Stimulated activated CD8-positive, alpha-beta memory T cell treated with anti-CD3 and anti-CD28 coated beads, Interleukin-15, amount 100 ng/mL, for 24 hours (primary cell): Measurements from ENCODE around the gene BTBD2.

Experiments
- DNase-seq: peaks from one replicate; pipeline ENCODE4 v3.0.0-alpha.2; 2020; ENCODE audit warnings: low read depth

The BTBD2 gene

GRCh38 chr19:1985588-1986356 is 29.7 kb downstream of the BTBD2 start:
- DNase-seq, result no peak

DNA sequence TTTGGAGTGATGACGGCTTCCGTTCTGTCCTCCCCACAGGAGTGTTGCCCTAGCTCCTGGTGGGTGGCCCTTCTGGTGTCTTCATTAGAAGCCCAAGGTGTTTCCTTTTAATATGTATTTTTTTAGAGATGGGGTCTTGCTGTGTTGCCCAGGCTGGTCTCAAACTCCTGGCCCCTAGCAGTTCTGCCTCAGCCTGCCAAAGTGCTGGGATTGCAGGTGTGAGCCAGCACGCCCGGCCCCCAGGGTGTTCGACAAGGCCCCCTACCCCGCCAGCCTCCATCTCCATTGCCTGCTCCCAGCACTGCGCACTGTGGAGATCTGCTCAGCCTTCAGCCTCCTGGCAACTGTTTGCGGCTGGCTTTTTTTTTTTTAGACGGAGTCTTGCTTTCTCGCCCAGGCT is 31.2 kb downstream of the BTBD2 start:
- DNase-seq, result no peak

DNA sequence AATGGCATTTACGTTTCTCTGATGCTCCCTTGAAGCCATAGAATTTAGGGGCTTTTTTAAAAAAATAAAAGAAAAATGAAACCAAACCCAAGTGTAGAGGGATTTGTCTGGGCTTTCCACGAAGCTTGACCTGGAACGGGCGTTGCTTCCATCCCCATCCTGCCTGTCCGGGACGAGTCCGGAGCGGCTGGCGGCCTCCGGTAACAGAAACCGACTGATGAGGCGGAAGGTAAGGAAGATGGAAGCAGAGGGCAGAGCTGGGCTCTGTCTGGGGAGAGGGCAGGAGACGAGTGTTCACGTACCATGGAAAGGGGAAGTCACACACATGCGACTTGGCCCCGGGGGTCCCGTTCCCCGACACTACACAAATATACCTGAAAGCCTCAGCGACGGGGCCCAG is 34.3 kb downstream of the BTBD2 start:
- DNase-seq, result no peak

GRCh38 chr19:1980809-1981181 is 34.7 kb downstream of the BTBD2 start:
- no peak for DNase-seq

DNA sequence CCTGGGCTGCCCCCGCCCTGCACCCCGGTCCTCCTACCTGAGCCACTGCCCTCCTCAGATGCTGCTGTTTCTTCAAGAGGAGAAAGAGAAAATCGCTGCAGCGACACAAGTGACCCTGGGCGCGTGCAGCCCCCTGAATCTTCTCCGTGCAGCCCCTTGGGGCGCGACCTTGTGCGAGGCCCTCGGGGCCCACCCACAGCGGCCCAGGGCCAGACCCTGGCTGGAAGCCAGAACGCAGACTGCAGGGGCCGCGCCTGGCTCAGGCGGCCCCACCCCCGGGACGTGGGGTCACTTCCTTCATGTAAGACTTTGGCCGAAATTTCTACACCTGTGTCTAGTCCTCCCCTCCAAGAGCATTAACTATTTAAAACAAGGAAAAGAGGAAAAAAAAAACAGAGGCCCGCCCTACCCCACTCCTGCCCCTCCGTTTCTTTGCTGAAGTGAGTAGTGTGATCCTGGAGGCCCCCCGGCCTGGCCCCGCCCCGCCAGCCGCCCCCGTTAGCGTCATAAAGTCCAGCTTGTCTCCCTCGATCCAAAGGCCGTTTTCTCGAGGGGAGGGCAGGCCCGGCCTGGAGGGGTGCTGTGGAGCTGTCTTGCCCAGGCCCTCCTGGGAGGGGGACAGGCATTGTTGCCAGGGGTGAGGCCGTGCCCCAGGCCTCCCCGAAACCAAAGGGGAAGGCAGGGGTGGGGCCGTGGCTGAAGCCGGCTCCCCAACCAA is 35.3 kb downstream of the BTBD2 start:
- DNase-seq, result no peak

GRCh38 chr19:1979642-1980041 is 35.9 kb downstream of the BTBD2 start:
- DNase-seq, result no peak

DNA sequence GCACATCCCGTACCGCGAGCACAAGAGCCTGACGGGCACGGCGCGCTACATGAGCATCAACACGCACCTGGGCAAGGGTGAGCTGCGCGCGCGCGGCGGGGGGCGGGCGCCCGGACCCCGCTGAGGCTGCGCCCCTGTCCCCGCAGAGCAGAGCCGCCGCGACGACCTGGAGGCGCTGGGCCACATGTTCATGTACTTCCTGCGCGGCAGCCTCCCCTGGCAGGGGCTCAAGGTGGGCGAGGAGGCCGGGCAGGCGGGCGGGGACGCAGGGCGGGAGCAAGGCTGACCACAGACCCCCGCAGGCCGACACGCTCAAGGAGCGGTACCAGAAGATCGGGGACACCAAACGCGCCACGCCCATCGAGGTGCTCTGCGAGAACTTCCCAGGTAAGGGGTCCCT is 36.5 kb downstream of the BTBD2 start:
- no peak for DNase-seq

GRCh38 chr19:1978346-1978894 is 37.1 kb downstream of the BTBD2 start:
- no peak for DNase-seq

DNA sequence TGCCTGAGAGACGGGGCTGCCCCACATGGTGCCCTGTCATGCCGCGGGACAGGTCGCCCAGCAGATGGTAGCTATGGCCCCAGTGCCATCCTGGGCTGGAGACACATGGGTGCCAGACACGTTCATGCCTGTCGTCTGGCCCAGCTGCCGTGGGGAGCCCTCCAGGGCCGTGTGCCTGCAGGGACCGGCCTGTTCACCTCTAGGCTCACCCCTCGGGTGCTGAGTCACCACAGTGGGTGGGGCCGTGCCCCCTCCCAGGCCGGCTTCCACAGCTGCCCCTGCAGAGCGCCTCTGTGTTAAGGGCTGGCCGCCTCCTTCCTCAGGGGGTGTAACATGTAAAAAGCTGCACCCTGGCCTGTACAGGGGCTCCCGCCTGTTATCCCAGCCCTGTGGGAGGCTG is 38.4 kb downstream of the BTBD2 start:
- DNase-seq, result no peak

- DNase-seq, result no peak
Observed at GRCh38 chr19:1975162-1975480, 40.4 kb downstream of the BTBD2 start.

GRCh38 chr19:1974381-1975161 is 40.9 kb downstream of the BTBD2 start:
- no peak for DNase-seq

DNA sequence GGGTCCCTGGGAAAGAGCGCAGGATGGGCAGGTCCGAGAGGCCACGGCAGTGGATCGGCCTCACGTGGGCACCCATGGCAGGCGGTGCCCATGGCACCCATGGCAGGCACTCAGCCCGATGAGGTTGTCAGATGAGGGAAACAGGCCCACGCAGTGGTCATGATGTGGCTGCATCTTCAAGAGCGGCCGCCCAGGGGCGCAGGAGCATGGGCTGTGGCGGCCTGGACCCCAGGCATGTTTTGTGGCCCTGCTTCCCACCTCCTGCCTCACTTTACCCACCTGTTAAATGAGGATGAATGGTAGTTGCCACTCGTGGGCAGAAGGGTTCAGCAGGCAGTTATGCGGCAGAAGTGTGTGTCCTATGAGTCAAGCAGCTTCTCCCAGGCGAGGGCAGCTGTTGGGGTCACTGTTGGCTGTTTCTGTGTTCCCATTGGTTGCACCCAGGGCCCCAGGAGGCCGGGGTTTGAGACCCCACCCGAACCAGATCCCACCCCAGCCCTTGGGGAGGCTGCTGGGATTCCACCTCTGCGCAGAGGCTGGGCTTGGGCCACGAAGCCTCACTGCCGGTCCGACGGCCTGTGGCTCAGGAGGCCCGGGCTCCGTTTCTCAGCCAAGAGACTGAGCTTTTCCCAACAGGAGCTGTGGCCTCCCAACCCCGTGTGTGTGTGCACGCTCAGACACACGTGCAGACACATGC is 44.6 kb downstream of the BTBD2 start:
- DNase-seq, result no peak

DNA sequence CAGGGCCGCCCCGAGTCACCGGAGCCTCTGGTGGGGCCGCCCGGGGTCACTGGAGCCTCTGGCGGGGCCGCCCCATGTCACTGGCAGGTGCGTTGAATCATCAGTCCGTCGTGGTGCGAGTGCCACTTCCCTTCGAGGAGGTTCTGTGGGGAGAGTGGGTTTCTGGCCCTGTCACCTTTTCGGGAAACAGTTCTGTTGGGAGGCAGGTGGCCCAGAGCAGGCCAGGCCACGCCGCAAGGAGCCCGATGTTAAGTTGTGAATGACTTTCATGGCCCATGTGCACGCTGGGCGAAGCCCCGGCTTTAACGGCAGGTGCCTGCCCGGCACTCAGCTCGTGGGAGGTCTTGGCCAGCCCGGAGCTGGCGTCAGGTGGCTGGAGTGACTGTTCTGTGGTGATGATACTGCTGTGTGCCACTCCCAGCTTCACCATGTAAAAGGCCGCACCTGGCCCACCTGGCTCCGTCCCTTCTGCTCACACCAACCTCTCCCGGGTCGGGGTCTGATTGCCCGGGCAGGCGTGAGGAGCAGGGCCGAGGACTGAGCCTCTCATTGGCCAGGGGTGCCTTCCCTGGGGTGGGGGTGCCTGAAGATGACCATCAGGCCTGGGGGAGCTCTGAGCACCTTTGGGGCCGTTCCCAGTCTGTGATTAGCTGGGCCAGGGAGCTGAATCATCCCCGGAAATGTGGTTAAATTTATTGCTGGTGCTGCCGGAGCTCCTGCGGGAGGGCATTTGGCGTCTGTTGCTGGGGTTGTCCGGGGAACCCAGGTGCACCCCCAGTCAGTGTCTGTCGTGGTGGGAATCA is 45.3 kb downstream of the BTBD2 start:
- no peak for DNase-seq

- DNase-seq, result no peak
Observed at GRCh38 chr19:1969176-1970002, 46.1 kb downstream of the BTBD2 start.

DNA sequence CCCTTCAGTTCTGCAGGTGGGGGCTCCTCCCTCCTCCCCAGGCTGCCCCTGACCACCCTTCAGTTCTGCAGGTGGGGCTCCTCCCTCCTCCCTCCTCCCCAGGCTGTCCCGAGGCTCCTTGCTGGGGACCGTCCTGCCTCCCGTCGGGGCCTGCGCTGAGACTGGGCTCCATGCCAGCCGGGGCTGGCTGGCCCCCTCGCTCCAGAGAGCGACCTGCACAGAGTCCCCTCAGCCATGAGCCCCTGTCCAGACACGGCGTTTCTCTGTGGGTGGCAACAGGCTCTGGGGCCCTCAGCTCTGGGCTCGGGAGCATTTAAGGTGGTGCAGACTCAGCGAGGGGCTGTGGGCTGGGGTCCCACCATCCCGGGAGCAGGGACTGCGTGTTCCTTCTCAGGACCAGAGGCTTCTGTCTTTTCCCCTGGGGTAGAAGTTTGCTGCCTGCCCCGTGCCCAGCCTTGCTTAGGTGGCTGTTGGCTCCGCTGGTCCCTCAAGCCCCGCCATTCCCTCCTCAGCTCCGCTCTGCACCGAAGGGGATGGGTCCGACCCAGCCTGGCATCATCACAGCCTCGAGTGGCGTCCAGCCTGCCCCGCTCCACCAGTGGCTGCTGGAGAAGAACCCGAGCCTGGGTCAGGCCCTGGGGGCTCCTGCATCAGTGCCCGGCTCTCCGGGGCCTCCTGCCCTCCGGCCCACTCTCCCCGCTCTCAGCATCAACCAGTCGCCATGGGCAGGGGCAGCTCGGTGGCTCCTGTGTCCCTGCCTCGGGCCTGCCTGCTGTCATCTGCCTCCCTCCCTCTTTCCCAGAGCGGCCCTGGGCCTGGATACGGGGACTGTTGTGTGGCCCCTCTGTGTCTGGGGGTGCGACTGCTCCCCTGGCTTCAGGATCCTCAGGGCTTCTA is 47.0 kb downstream of the BTBD2 start:
- DNase-seq, result no peak

DNA sequence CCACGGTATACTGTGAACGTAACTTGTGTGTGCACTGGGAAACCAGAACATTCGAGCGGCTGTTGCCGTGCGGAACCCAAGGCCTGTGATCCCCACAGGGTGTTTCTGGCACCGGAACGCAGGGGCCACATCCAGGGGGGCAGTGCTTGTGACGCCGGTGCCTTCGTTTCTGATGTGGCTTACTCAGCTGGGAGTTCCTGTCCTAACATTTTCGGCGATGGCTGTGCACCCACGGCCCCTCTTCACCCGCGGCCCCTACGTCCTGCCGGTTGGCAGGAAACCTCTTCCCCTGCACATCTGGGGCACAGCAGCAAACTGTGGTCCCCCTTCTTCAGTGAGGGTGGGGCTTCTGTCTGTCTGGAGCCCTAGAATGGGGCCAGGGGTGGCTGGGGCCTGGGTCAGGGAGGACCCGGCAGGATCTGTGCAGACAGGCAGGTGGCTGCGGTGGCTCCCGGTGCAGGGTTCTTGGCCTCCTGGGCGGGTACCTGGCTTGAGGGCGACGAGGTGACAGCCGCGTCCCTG is 48.4 kb downstream of the BTBD2 start:
- no peak for DNase-seq

DNA sequence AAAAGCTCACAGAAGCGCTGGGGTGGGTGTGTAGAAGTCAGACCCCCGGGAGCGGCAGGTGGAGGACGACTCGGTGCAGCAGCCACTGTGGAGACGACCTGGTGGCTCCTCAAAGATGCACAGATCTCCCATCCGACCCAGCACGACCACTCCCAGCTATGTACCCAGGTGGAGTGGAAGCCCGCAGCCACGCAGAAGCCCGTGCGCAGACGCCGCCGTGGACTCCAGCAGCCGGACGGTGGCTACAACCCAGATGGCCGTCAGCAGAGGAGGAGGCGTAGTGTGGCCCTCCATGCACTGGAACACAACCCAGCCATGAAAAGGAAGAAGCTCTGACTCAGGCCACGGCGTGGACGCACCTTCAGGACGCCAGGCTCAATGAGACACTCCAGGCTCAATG is 52.8 kb downstream of the BTBD2 start:
- no peak for DNase-seq

- no peak for DNase-seq
Observed at GRCh38 chr19:1961000-1961883, 54.3 kb downstream of the BTBD2 start.
